ENCODE measurements around the gene TFDP1.

DNA sequence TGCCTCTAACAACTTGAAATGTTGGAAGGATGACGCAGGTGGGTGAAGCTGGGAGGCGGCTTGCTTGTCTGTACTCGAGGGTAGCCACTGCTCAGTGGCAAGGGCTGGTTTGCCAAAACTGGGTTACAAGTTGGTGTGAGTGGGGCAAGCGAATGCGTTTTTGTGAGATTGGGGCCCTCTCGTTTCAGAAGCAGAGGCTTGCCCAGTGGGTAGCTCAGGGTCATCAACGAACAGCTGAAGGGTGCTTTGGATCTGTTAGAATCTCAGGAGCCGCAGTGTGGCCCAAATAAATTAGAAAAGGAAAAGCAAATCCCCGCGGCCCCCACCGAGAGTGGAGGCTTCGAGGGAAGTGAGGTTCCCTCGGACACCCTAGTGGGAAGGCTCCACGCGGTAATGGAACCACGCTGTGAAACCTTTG, 66.2 kb downstream of the TFDP1 start:
- TF ChIP-seq, protein P1, sequence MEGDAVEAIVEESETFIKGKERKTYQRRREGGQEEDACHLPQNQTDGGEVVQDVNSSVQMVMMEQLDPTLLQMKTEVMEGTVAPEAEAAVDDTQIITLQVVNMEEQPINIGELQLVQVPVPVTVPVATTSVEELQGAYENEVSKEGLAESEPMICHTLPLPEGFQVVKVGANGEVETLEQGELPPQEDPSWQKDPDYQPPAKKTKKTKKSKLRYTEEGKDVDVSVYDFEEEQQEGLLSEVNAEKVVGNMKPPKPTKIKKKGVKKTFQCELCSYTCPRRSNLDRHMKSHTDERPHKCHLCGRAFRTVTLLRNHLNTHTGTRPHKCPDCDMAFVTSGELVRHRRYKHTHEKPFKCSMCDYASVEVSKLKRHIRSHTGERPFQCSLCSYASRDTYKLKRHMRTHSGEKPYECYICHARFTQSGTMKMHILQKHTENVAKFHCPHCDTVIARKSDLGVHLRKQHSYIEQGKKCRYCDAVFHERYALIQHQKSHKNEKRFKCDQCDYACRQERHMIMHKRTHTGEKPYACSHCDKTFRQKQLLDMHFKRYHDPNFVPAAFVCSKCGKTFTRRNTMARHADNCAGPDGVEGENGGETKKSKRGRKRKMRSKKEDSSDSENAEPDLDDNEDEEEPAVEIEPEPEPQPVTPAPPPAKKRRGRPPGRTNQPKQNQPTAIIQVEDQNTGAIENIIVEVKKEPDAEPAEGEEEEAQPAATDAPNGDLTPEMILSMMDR (IDR thresholded peaks at IDR 0.05): no peak
- TF ChIP-seq POLR2AphosphoS5 (IDR thresholded peaks at IDR 0.05): no peak
- TF ChIP-seq POLR2A (IDR thresholded peaks at IDR 0.05): no peak
- TF ChIP-seq EP300 (IDR thresholded peaks at IDR 0.05): no peak
